PC-3 (cell line): ENCODE measurements around the gene RCCD1. TPM values are rescaled to one million over a fixed set of nuclear protein-coding genes. Genes with fewer than 3 reads are reported as not detected.

Experiments used
- ATAC-seq: fragments of 200-7000 bp; cut with Tn5 transposase; 2 replicates; pipeline ENCODE4 v1.9.1; 2020; ENCODE audit warnings: mild to moderate bottlenecking, moderate library complexity
- BruUV-seq: library from RNA; stranded (reverse); fragments of 400-500 nt; replicated peaks from 2 replicates; lab custom pipeline; 2021; lab: Mats Ljungman, UMichigan
- CTCF ChIA-PET: fragments of 300-600 bp; sonication (Branson Sonifier 250); formaldehyde crosslinking; loops from one replicate; lab custom pipeline; 2022; ENCODE audit warnings: antibody characterized with exemption; lab: Charles Lee
- POLR2A ChIA-PET: fragments of 300-600 bp; sonication (Branson Sonifier 250); formaldehyde crosslinking; loops from one replicate; lab custom pipeline; 2022; ENCODE audit warnings: antibody characterized with exemption; ENCODE audit not compliant: unreplicated experiment; lab: Charles Lee
- DNase-seq: peaks from one replicate; pipeline ENCODE4 v3.0.0-alpha.2; 2015
- H2AFZ ChIP-seq: fragments of 300-600 bp; sonication (generic); 2 replicates; pipeline ENCODE4 v1.6.0; 2016; ENCODE audit warnings: antibody characterized with exemption, low read length
- H3F3A ChIP-seq: fragments of 300-600 bp; sonication (generic); one replicate; pipeline ENCODE4 v1.6.0; 2017; ENCODE audit warnings: antibody characterized with exemption, low read length, control low read depth, mild to moderate bottlenecking; ENCODE audit not compliant: unreplicated experiment
- H3K27ac ChIP-seq: fragments of 300-600 bp; sonication (generic); 2 replicates; pipeline ENCODE4 v1.5.1; 2016; ENCODE audit warnings: mild to moderate bottlenecking, low read length
- H3K27me3 ChIP-seq: fragments of 300-600 bp; sonication (generic); 2 replicates; pipeline ENCODE4 v1.6.1; 2016; ENCODE audit warnings: low read length, mixed read lengths
- H3K36me3 ChIP-seq: fragments of 300-600 bp; sonication (generic); 2 replicates; pipeline ENCODE4 v1.6.1; 2016; ENCODE audit warnings: low read depth, mixed run types, low read length, mixed read lengths
- H3K4me1 ChIP-seq: fragments of 300-600 bp; sonication (generic); 2 replicates; pipeline ENCODE4 v1.5.1; 2016; ENCODE audit warnings: low read length; ENCODE audit not compliant: insufficient read depth
- H3K4me2 ChIP-seq: fragments of 300-600 bp; sonication (generic); 2 replicates; pipeline ENCODE4 v1.6.0; 2016; ENCODE audit warnings: low read length
- H3K4me3 ChIP-seq: fragments of 300-600 bp; sonication (generic); 2 replicates; pipeline ENCODE4 v1.5.1; 2016; ENCODE audit warnings: mild to moderate bottlenecking, low read length, mixed read lengths
- H3K79me2 ChIP-seq: fragments of 300-600 bp; sonication (generic); 2 replicates; pipeline ENCODE4 v1.6.1; 2017; ENCODE audit warnings: low read length, mixed read lengths
- H3K9ac ChIP-seq: fragments of 300-600 bp; sonication (generic); 2 replicates; pipeline ENCODE4 v1.6.0; 2016; ENCODE audit warnings: mild to moderate bottlenecking, low read length
- H3K9me2 ChIP-seq: fragments of 300-600 bp; sonication (generic); replicated peaks from 2 replicates; pipeline ENCODE4 v1.6.1; 2016; ENCODE audit warnings: mixed run types, low read length, mixed read lengths
- H3K9me3 ChIP-seq: fragments of 300-600 bp; sonication (generic); 2 replicates; pipeline ENCODE4 v1.6.1; 2016; ENCODE audit warnings: low read length, mixed read lengths
- H4K20me1 ChIP-seq: fragments of 300-600 bp; sonication (generic); 2 replicates; pipeline ENCODE4 v1.6.1; 2016; ENCODE audit warnings: low read length, mixed read lengths
- CTCF ChIP-seq: fragments of 300-600 bp; sonication (generic); conservative IDR thresholded peaks from 2 replicates; pipeline ENCODE4 v1.5.1; 2017; ENCODE audit warnings: antibody characterized with exemption, low read depth, mild to moderate bottlenecking, low read length
- EZH2 ChIP-seq: fragments of 300-600 bp; sonication (generic); IDR thresholded peaks from one replicate; pipeline ENCODE4 v1.6.1; 2017; ENCODE audit warnings: antibody characterized with exemption, mild to moderate bottlenecking, low read length; ENCODE audit not compliant: unreplicated experiment
- EZH2phosphoT487 ChIP-seq: fragments of 300-600 bp; sonication (generic); IDR thresholded peaks from 2 replicates; pipeline ENCODE4 v1.6.1; 2018; ENCODE audit warnings: mild to moderate bottlenecking, antibody characterized with exemption, low read length, borderline replicate concordance
- intact Hi-C: fragments of 100-400 bp; cut with micrococcal nuclease; formaldehyde crosslinking; loops from 2 replicates; pipeline ENCODE4 v1.9.0; 2023
- total RNA-seq: library from RNA; depleted of rRNA; stranded (reverse); fragments of >200 nt; gene quantifications from 2 replicates; pipeline ENCODE4 v1.2.3, GENCODE V29; 2014

RCCD1 gene
- total RNA-seq, 1 experiment from 2014 or later: 9.2 TPM

GRCh38 chr15:90959028-90959595 lies 4.4 kb downstream of the RCCD1 start:
- peaks cover 10% of the 10 kb centered on the region for H3K79me2 ChIP-seq
- ChIA-PET CTCF (no interaction called here), POLR2A (no interaction called here)
- H3K36me3 ChIP-seq: peaks cover 7% of the 10 kb centered on the region; the same call in 1 of the 2 replicates
- BruUV-seq: no TSS peak
- H3K4me1 ChIP-seq: peaks cover 19% of the 10 kb centered on the region
- H2AFZ ChIP-seq: no peak overlapping the region
- no peaks in the 10 kb centered on the region for H3K27me3 ChIP-seq
- no peaks in the 10 kb centered on the region for H3K9me3 ChIP-seq
- DNase-seq (no peak), ATAC-seq (no peak)
- no peak overlapping the region for H3K4me3 ChIP-seq
- no peaks in the 10 kb centered on the region for H3F3A ChIP-seq
- H3K9me2 ChIP-seq: no peaks in the 10 kb centered on the region
- no peak overlapping the region for H3K27ac ChIP-seq
- no peaks in the 10 kb centered on the region for H4K20me1 ChIP-seq
- no peak for TF ChIP-seq EZH2phosphoT487
- TF ChIP-seq EZH2: no peak
- no peak for TF ChIP-seq CTCF
- H3K4me2 ChIP-seq: no peak overlapping the region
- intact Hi-C loops: loop anchor here (5.0 kb wide), 2 partner anchors 33 to 63 kb away; partner anchors contain the start of genes PRC1 and VPS33B
- H3K9ac ChIP-seq: no peak overlapping the region

GRCh38 chr15:90959894-90960293 lies 5.2 kb downstream of the RCCD1 start:
- H3F3A ChIP-seq: no peaks in the 10 kb centered on the region
- no peak overlapping the region for H2AFZ ChIP-seq
- no peaks in the 10 kb centered on the region for H4K20me1 ChIP-seq
- H3K27me3 ChIP-seq: no peaks in the 10 kb centered on the region
- BruUV-seq: no TSS peak
- H3K4me3 ChIP-seq: no peak overlapping the region
- TF ChIP-seq EZH2 (no peak), EZH2phosphoT487 (no peak), CTCF (no peak)
- no peak for DNase-seq
- H3K9me2 ChIP-seq: no peaks in the 10 kb centered on the region
- no peak for ATAC-seq
- intact Hi-C loops: loop anchor here (5.0 kb wide), 2 partner anchors 32 to 62 kb away; partner anchors contain the start of genes PRC1 and VPS33B
- no peak overlapping the region for H3K4me2 ChIP-seq
- H3K9me3 ChIP-seq: no peaks in the 10 kb centered on the region
- peaks cover 10% of the 10 kb centered on the region for H3K79me2 ChIP-seq
- peaks cover 19% of the 10 kb centered on the region for H3K4me1 ChIP-seq
- ChIA-PET CTCF (no interaction called here), POLR2A (no interaction called here)
- H3K27ac ChIP-seq: no peak overlapping the region
- H3K9ac ChIP-seq: no peak overlapping the region
- peaks cover 7% of the 10 kb centered on the region; the same call in 1 of the 2 replicates for H3K36me3 ChIP-seq

- no peak for TF ChIP-seq EZH2
- no peak for TF ChIP-seq EZH2phosphoT487
- TF ChIP-seq CTCF: no peak
- no TSS peak for BruUV-seq
- Histone ChIP-seq H3K79me2 (peaks cover 10% of the 10 kb centered on the region), H4K20me1 (no peaks in the 10 kb centered on the region), H3K36me3 (peaks cover 7% of the 10 kb centered on the region; the same call in 1 of the 2 replicates), H3K4me1 (peaks cover 18% of the 10 kb centered on the region), H3K27me3 (no peaks in the 10 kb centered on the region), H3K9me3 (no peaks in the 10 kb centered on the region), H2AFZ (no peak overlapping the region), H3K4me2 (no peak overlapping the region), H3K4me3 (no peak overlapping the region), H3K9ac (no peak overlapping the region), H3K9me2 (no peaks in the 10 kb centered on the region), H3K27ac (no peak overlapping the region), H3F3A (no peaks in the 10 kb centered on the region)
- POLR2A ChIA-PET: no interaction called here
- CTCF ChIA-PET: no interaction called here
- ATAC-seq: no peak
- intact Hi-C loops: no loop called here
- no peak for DNase-seq
These were observed 5.8 kb downstream of the RCCD1 start for GRCh38 chr15:90960298-90961091.
